DND-41 (cell line): Measurements from ENCODE around the gene KLHL1.

Experiments
- ATAC-seq: fragments of 200-7000 bp; cut with Tn5 transposase; 3 replicates; pipeline ENCODE4 v1.9.1; 2021; ENCODE audit warnings: low read depth; ENCODE audit not compliant: insufficient read depth
- DNase-seq: peaks from one replicate; pipeline ENCODE4 v3.0.0-alpha.2; 2020
- H2AFZ ChIP-seq: 2 replicates; pipeline ENCODE4 v1.6.0; 2012; ENCODE audit warnings: low read depth, low read length
- H3K27ac ChIP-seq: 2 replicates; pipeline ENCODE4 v1.5.1; 2012; ENCODE audit warnings: low read length, inconsistent platforms
- H3K27me3 ChIP-seq: fragments of 200-600 bp; sonication (generic); 2 replicates; pipeline ENCODE4 v1.6.0; 2012; ENCODE audit warnings: low read length, mild to moderate bottlenecking, inconsistent platforms; ENCODE audit not compliant: insufficient read depth, poor library complexity
- H3K36me3 ChIP-seq: 2 replicates; pipeline ENCODE4 v1.5.1; 2012; ENCODE audit warnings: low read length, inconsistent platforms; ENCODE audit not compliant: insufficient read depth
- H3K4me1 ChIP-seq: 2 replicates; pipeline ENCODE4 v1.5.1; 2012; ENCODE audit warnings: mild to moderate bottlenecking, low read length; ENCODE audit not compliant: insufficient read depth
- H3K4me2 ChIP-seq: 2 replicates; pipeline ENCODE4 v1.6.0; 2012; ENCODE audit warnings: mild to moderate bottlenecking, moderate library complexity, low read length, inconsistent platforms; ENCODE audit not compliant: insufficient read depth
- H3K4me3 ChIP-seq, 2 experiments: fragments of 200-600 bp in 1 of 2; shearing (Covaris generic) in 1 of 2; 2 replicates each; pipeline ENCODE4 v1.5.1; 2012 to 2016; ENCODE audit warnings: inconsistent platforms in 2 of 2, low read length in 2 of 2, mild to moderate bottlenecking in 2 of 2, low read depth in 1 of 2, moderate library complexity in 1 of 2
- H3K79me2 ChIP-seq: 2 replicates; pipeline ENCODE4 v1.6.0; 2012; ENCODE audit warnings: low read length, inconsistent platforms; ENCODE audit not compliant: insufficient read depth
- H3K9ac ChIP-seq: 2 replicates; pipeline ENCODE4 v1.6.0; 2012; ENCODE audit warnings: low read depth, mild to moderate bottlenecking, inconsistent platforms, low read length, moderate library complexity
- H3K9me3 ChIP-seq: 2 replicates; pipeline ENCODE4 v1.5.1; 2012; ENCODE audit warnings: low read length, moderate library complexity, mild to moderate bottlenecking, inconsistent platforms; ENCODE audit not compliant: insufficient read depth, severe bottlenecking
- H4K20me1 ChIP-seq: 2 replicates; pipeline ENCODE4 v1.6.0; 2012; ENCODE audit warnings: low read length; ENCODE audit not compliant: insufficient read depth
- CTCF ChIP-seq: IDR thresholded peaks from 2 replicates; pipeline ENCODE4 v1.5.1; 2012; ENCODE audit warnings: borderline replicate concordance, low read length, moderate library complexity, mild to moderate bottlenecking; ENCODE audit not compliant: poor library complexity, severe bottlenecking; ENCODE audit errors: extremely low read depth
- EZH2 ChIP-seq: IDR thresholded peaks from 3 replicates; pipeline ENCODE4 v1.6.1; 2012; ENCODE audit warnings: borderline replicate concordance, low read depth, mild to moderate bottlenecking, moderate library complexity, low read length, inconsistent platforms; ENCODE audit not compliant: severe bottlenecking

KLHL1 gene

GRCh38 chr13:69761581-69761980, 346.7 kb downstream of the KLHL1 start:
- no peak for ATAC-seq
- Histone ChIP-seq H3K36me3 (no peaks in the 10 kb centered on the region), H3K4me1 (no peaks in the 10 kb centered on the region), H3K27me3 (no peaks in the 10 kb centered on the region), H3K9ac (no peak overlapping the region), H3K9me3 (no peaks in the 10 kb centered on the region), H3K4me3 (no peak overlapping the region), H3K79me2 (no peaks in the 10 kb centered on the region), H2AFZ (no peak overlapping the region), H3K27ac (no peak overlapping the region), H4K20me1 (no peaks in the 10 kb centered on the region), H3K4me2 (no peak overlapping the region)
- TF ChIP-seq EZH2 (no peak), CTCF (no peak)
- no peak for DNase-seq

GRCh38 chr13:69755101-69755500, 353.2 kb downstream of the KLHL1 start:
- H3K9ac ChIP-seq: no peak overlapping the region
- no peak overlapping the region for H3K4me2 ChIP-seq
- H3K9me3 ChIP-seq: no peaks in the 10 kb centered on the region
- no peaks in the 10 kb centered on the region for H3K36me3 ChIP-seq
- no peak overlapping the region for H3K4me3 ChIP-seq
- H3K4me1 ChIP-seq: no peaks in the 10 kb centered on the region
- no peaks in the 10 kb centered on the region for H3K27me3 ChIP-seq
- TF ChIP-seq CTCF: no peak
- no peak overlapping the region for H3K27ac ChIP-seq
- no peaks in the 10 kb centered on the region for H3K79me2 ChIP-seq
- ATAC-seq (no peak), DNase-seq (no peak)
- no peaks in the 10 kb centered on the region for H4K20me1 ChIP-seq
- no peak overlapping the region for H2AFZ ChIP-seq

- TF ChIP-seq EZH2: no peak
- TF ChIP-seq CTCF: no peak
- DNase-seq: no peak
These were observed 357.0 kb downstream of the KLHL1 start for GRCh38 chr13:69751259-69751658.

More at GRCh38 chr13:69751259-69751658, 357.0 kb downstream of the KLHL1 start:
- no peaks in the 10 kb centered on the region for H3K9me3 ChIP-seq
- H3K27ac ChIP-seq: no peak overlapping the region
- H3K79me2 ChIP-seq: no peaks in the 10 kb centered on the region
- no peak overlapping the region for H3K4me2 ChIP-seq
- no peaks in the 10 kb centered on the region for H3K36me3 ChIP-seq
- H3K27me3 ChIP-seq: no peaks in the 10 kb centered on the region
- ATAC-seq: no peak
- no peak overlapping the region for H2AFZ ChIP-seq
- no peak overlapping the region for H3K4me3 ChIP-seq
- H3K4me1 ChIP-seq: no peaks in the 10 kb centered on the region
- H3K9ac ChIP-seq: no peak overlapping the region
- no peaks in the 10 kb centered on the region for H4K20me1 ChIP-seq
